ENCODE measurements around the gene EEF1A2.

GRCh38 chr20:63546956-63547724 is 48.3 kb upstream of the EEF1A2 start:
- TF ChIP-seq CTCF (IDR thresholded peaks at IDR 0.05) (no peak), POLR2A (IDR thresholded peaks at IDR 0.05) (no peak)
